Subcutaneous adipose tissue (tissue), 4 donors: ENCODE measurements around the gene IMPG2. TPM values are rescaled to one million over a fixed set of nuclear protein-coding genes. Genes with fewer than 3 reads are reported as not detected.

ENCODE experiments used
- total RNA-seq, 4 donors: library from RNA; depleted of rRNA; stranded (reverse); fragments of >200 nt; gene quantifications; one replicate each; pipeline ENCODE4 v1.1.0, GENCODE V29; 2016
- TF ChIP-seq, protein P1 (sequence below): fragments of 450-650 bp; IDR thresholded peaks from one replicate; pipeline ENCODE4 v1.5.1; 2016; ENCODE audit warnings: low read depth, mild to moderate bottlenecking, control low read depth, antibody characterized with exemption, moderate library complexity

IMPG2 gene
- total RNA-seq, 4 donors from 2014 or later = 0.22 to 0.38 (median 0.33) TPM

DNA sequence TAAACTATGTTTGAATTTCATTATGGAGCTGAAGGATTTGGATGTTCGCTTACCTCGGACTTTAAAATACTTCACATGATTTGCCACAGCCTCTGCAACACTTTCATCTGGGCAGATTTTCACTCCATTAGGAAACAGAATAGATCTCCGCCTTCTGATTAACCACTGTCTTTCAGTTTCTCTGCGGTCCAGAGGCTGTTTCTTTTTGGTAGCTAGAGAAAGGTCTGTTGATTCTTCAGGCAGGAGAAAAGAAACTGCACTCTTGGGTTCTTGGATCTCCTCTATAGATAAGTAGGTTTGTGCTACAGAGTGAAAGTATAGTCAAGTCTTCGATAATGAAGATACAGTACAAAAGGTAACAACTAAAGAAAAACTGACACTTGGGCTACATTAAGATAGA, 844 bp downstream of the IMPG2 start:
- TF ChIP-seq, protein P1, sequence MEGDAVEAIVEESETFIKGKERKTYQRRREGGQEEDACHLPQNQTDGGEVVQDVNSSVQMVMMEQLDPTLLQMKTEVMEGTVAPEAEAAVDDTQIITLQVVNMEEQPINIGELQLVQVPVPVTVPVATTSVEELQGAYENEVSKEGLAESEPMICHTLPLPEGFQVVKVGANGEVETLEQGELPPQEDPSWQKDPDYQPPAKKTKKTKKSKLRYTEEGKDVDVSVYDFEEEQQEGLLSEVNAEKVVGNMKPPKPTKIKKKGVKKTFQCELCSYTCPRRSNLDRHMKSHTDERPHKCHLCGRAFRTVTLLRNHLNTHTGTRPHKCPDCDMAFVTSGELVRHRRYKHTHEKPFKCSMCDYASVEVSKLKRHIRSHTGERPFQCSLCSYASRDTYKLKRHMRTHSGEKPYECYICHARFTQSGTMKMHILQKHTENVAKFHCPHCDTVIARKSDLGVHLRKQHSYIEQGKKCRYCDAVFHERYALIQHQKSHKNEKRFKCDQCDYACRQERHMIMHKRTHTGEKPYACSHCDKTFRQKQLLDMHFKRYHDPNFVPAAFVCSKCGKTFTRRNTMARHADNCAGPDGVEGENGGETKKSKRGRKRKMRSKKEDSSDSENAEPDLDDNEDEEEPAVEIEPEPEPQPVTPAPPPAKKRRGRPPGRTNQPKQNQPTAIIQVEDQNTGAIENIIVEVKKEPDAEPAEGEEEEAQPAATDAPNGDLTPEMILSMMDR = no peak

DNA sequence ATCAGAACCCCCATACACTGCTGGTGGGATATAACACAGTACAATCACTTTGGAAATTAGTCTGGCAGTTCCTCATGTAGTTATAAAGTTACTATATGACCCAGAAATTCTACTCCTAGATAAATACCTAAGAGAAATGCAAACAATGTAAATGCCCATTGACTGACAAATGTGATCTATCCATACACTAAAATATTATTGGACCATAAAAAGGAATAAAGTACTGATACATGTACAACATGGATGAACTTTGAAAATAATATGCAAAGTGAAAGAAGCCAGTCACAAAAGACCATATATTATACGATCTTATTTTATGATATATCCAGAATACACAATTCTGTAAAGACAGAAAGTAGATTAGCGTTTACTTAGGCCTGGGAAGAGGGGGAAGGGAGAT, 7.8 kb downstream of the IMPG2 start:
- TF ChIP-seq, protein P1 = no peak

DNA sequence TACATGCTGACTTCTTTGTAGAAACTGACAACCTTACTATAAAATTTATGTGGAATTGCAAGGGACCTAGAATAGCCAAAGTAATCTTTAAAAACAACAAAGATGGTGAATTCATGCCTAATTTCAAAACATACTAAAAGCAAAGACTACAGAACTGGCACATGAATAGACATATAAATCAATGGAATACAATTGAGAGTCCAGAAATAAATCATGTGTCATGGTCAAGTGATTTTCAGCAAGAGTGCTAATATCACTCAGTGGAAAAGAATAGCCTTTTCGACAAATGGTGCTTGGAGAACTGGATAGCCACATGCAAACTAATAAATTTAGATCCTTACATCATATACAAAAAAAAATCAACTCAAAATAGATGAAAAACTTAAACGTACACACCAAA, 8.7 kb downstream of the IMPG2 start:
- TF ChIP-seq, protein P1 = no peak

DNA sequence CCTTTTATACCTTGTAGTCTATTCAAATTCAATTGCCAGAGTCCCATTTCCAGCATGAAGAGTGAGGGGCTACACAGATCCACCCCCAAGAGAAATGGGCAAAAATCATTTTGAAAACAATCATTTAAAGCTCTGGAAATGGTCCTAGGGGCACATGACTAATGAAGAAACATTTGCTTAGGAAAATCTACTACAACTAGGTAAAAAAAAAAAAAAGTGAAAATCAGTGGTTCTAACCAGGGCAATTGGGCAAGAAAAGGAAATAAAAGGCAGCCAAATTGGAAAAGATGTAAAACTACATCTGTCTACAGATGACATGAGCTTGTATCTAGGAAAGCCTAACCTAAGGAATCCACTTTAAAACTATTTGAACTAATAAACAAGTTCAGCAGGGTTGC, 9.4 kb downstream of the IMPG2 start:
- TF ChIP-seq, protein P1 = no peak

DNA sequence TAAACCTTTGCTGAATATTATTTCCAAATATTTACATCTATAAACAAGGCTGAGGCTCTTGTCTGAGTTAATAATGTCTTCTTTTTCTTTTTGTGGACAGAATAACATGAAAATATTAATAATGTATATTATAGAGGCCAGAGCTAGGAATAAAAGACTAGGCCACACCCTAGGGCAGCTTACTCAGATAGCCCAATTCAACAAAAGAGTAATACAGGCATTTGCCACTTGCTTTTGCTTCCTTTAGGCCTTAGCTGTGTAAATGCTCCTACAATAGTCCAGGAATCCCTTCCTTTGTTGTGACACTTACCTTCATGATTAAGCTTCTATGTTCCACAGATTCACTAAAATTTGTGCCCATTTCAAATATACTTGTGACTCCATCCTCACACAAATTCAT, 16.5 kb downstream of the IMPG2 start:
- TF ChIP-seq, protein P1 = no peak

DNA sequence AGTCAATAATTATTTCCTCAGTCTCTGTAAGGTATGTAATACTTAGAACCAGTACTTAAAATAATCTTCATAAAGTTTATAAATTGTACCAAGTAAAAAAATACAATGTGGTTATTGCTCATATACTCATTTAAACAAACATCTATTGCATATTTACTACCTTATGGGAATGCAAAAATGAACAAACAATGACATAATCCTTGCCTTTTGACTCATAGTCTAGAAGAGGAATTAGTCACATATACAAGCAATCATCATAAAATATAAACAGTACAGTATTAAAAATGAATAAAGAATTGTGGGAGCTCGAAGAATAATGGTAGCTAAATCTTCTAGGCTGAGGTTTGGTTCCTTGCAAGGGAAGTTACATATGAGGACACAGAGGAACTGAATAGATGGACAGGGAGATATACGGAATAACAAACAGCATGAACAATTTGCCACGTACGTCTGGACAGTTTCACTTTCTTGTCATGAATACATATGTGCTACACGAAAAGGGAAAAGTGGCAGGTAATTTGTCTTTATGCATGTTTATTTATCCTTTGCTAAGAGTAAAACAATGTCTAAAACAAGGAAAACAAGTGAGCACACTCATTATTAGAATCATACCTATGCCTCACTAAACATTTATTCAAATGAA, 17.2 kb downstream of the IMPG2 start:
- TF ChIP-seq, protein P1 = no peak

DNA sequence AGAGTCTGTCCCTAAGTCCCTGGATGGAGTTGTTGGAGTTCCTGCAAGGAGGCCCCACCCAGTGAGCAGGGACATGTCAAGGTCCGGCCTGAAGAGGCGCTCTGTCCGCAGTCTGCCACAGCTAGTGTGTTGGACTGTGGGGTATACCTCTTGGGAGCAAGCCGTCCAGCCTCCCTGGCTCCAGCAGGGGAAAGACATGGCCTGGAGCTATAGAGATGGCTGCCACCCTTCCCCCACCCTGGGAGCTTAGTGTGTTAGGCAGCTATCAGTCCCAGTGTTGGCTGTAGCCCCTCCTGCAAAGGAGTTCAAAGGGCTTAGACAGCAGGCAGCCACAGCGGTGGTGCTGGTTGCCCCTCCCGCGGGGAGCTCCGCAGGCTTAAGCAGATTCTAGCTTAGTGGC, 20.3 kb downstream of the IMPG2 start:
- TF ChIP-seq, protein P1 = no peak
